WTC11 (cell line): ENCODE measurements around the gene TEKT3.

Experiments used
- CTCF ChIP-seq: fragments of 200-600 bp; IDR thresholded peaks from 2 replicates; pipeline ENCODE4 v1.8.0; 2022; ENCODE audit warnings: antibody characterized with exemption
- MAX ChIP-seq: sonication (generic); formaldehyde crosslinking; IDR thresholded peaks from 2 replicates; pipeline ENCODE4 v1.8.0; 2022; ENCODE audit warnings: mild to moderate bottlenecking, missing genetic modification reagents

GRCh38 chr17:15293558-15293957 is 47.8 kb downstream of the TEKT3 start:
- TF ChIP-seq MAX (CRISPR knock-in tag) = no peak
- no peak for TF ChIP-seq CTCF
